K562 (cell line): ENCODE measurements around the gene RPS8.

Experiments
- CEBPB ChIP-seq: fragments of 450-650 bp; IDR thresholded peaks from 2 replicates; pipeline ENCODE4 v1.6.1; 2016; ENCODE audit warnings: missing genetic modification characterization, missing compliant biosample characterization
- CHD2 ChIP-seq: IDR thresholded peaks from 2 replicates; pipeline ENCODE4 v1.6.1; 2011; ENCODE audit warnings: low read depth, low read length
- HDAC6 ChIP-seq: IDR thresholded peaks from 2 replicates; pipeline ENCODE4 v1.6.1; 2012; ENCODE audit warnings: low read depth, mild to moderate bottlenecking, control low read depth, inconsistent platforms, low read length, moderate library complexity
- JUND ChIP-seq, 2 experiments: IDR thresholded peaks; 2 replicates in 1 of 2; 3 replicates in 1 of 2; pipeline ENCODE4 v1.6.1; 2011; ENCODE audit warnings: borderline replicate concordance in 2 of 2, low read depth in 2 of 2, low read length in 2 of 2, improper control_type of control experiment in 1 of 2, missing biosample characterization in 1 of 2, missing genetic modification characterization in 1 of 2, missing genetic modification reagents in 1 of 2
- MTA3 ChIP-seq: fragments of 450-650 bp; formaldehyde crosslinking; IDR thresholded peaks from 2 replicates; pipeline ENCODE4 v1.6.1; 2017; ENCODE audit warnings: mild to moderate bottlenecking, borderline replicate concordance
- SIN3A ChIP-seq, 2 experiments: fragments of 150-350 bp in 1 of 2; IDR thresholded peaks; 2 replicates each; pipeline ENCODE4 v1.6.1; 2011 to 2016; ENCODE audit warnings: borderline replicate concordance in 2 of 2, low read depth in 2 of 2, low read length in 2 of 2, mild to moderate bottlenecking in 2 of 2, moderate library complexity in 2 of 2; ENCODE audit not compliant: control insufficient read depth in 1 of 2
- SREBF2 ChIP-seq: sonication (generic); formaldehyde crosslinking; IDR thresholded peaks from 2 replicates; pipeline ENCODE4 v1.4.0; 2020; ENCODE audit warnings: mild to moderate bottlenecking, missing genetic modification reagents

- no peak for TF ChIP-seq HDAC6
- no peak for TF ChIP-seq SIN3A (IDR thresholded peaks at IDR 0.05; ENCODE audit: borderline replicate concordance in 2 of 2, control insufficient read depth in 1 of 2, low read depth in 2 of 2, low read length in 2 of 2)
- no peak for TF ChIP-seq CHD2
- TF ChIP-seq JUND (IDR thresholded peaks at IDR 0.05; ENCODE audit: borderline replicate concordance, low read depth, low read length), result no peak
- no peak for TF ChIP-seq JUND (tag; IDR thresholded peaks at IDR 0.05; ENCODE audit: borderline replicate concordance, low read depth, low read length)
- TF ChIP-seq SREBF2 (CRISPR knock-in tag), result no peak
- TF ChIP-seq CEBPB (tag), result no peak
- TF ChIP-seq MTA3, result no peak
These were observed 47.7 kb downstream of the RPS8 start for GRCh38 chr1:44822981-44823451.
